GM21423 (cell line): ENCODE data around the gene ATG5.

Source experiments
- ATAC-seq: cut with Tn5 transposase; IDR thresholded peaks from one replicate; pipeline ENCODE4 v1.9.1; 2021; ENCODE audit warnings: mild to moderate bottlenecking, moderate library complexity; ENCODE audit not compliant: unreplicated experiment

Gene ATG5

DNA sequence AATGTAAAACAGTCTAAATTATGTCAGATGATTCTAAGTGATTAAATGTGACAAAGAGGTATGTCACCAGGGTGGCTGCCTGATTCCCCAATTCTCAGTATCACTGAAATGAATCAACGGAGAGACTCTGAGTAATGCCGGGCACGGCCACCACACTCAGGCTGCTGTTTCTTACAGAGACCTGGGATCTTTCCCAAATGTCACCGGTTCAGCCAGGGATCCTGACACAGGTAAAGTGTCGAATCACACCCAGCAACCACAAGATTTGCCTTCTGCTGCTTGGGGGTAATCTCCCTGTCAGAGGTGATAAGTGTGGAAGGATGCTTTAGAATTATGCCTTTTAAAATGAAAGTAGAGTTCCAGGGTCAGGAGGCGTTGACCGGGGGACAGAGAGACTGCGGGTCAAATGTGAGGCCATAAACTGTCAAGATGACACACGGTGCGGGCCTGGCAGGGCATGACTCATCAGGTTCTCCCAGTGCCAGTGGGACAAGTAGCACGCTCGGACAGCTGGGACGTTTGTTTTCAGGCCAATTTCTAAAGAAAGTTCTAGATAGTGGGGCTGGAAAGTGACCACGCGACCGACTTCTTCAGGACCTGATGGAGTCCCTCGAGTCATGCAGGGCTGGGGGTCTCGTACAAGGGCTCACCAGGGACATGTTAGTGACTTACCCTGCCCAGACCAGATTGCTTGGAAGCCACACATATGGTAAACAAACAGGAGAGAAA, 190.5 kb downstream of the ATG5 start:
- no peak for ATAC-seq
